Ishikawa (cell line): ENCODE measurements around the gene MAP4K3.
A peak's percentile ranks its signal among the peaks of the same experiment; 100 is the strongest.

Source experiments
- CEBPB ChIP-seq: IDR thresholded peaks from 2 replicates; pipeline ENCODE4 v1.6.1; 2012
- CREB1 ChIP-seq: IDR thresholded peaks from 2 replicates; pipeline ENCODE4 v1.6.1; 2012; ENCODE audit warnings: low read depth
- EGR1 ChIP-seq: IDR thresholded peaks from 2 replicates; pipeline ENCODE4 v1.6.1; 2012
- EP300 ChIP-seq: IDR thresholded peaks from 2 replicates; pipeline ENCODE4 v1.6.1; 2012; ENCODE audit warnings: borderline replicate concordance
- MAX ChIP-seq: IDR thresholded peaks from 2 replicates; pipeline ENCODE4 v1.6.1; 2012
- NFIC ChIP-seq: IDR thresholded peaks from 2 replicates; pipeline ENCODE4 v1.6.1; 2012
- RAD21 ChIP-seq: IDR thresholded peaks from 2 replicates; pipeline ENCODE4 v1.6.1; 2012; ENCODE audit warnings: low read depth
- REST ChIP-seq: IDR thresholded peaks from 2 replicates; pipeline ENCODE4 v1.6.1; 2012; ENCODE audit warnings: low read depth, mild to moderate bottlenecking
- TAF1 ChIP-seq: IDR thresholded peaks from 2 replicates; pipeline ENCODE4 v1.6.1; 2012; ENCODE audit warnings: low read depth, mild to moderate bottlenecking
- TCF12 ChIP-seq: IDR thresholded peaks from 2 replicates; pipeline ENCODE4 v1.6.1; 2012; ENCODE audit warnings: low read depth
- TEAD4 ChIP-seq: IDR thresholded peaks from 2 replicates; pipeline ENCODE4 v1.6.1; 2012
- USF1 ChIP-seq: IDR thresholded peaks from 2 replicates; pipeline ENCODE4 v1.6.1; 2012
- YY1 ChIP-seq: IDR thresholded peaks from 2 replicates; pipeline ENCODE4 v1.6.1; 2012; ENCODE audit warnings: low read depth
- ZBTB7A ChIP-seq: IDR thresholded peaks from 2 replicates; pipeline ENCODE4 v1.6.1; 2012; ENCODE audit warnings: low read depth

GRCh38 chr2:39436592-39437521, at the start of gene MAP4K3:
- TF ChIP-seq REST (no peak), MAX (0 out of 2 replicates have a peak, but pooled peaks have one; percentile 10), TAF1 (no peak), RAD21 (no peak), CEBPB (no peak), YY1 (peak; percentile 87), EP300 (no peak), USF1 (no peak), ZBTB7A (peak; percentile 56; the same call in 1 of the 2 replicates), NFIC (0 out of 2 replicates have a peak, but pooled peaks have one; percentile 12), EGR1 (no peak), TEAD4 (no peak), CREB1 (no peak), TCF12 (no peak; the same call in 1 of the 2 replicates)
